Smooth muscle cell (in vitro differentiated cells): Measurements from ENCODE around the gene PTOV1. TPM values are rescaled to one million over a fixed set of nuclear protein-coding genes. Genes with fewer than 3 reads are reported as not detected.
A peak's percentile ranks its signal among the peaks of the same experiment; 100 is the strongest.

Source experiments
- DNase-seq: peaks from one replicate; lab custom pipeline; 2025; ENCODE audit not compliant: unreplicated experiment; lab: John Stamatoyannopoulos, UW
- H2AFZ ChIP-seq: fragments of 200-600 bp; sonication (generic); 2 replicates; pipeline ENCODE4 v1.6.0; 2016; ENCODE audit warnings: antibody characterized with exemption, low read depth, mild to moderate bottlenecking
- H3F3A ChIP-seq: fragments of 200-600 bp; sonication (generic); 2 replicates; pipeline ENCODE4 v1.6.0; 2017; ENCODE audit warnings: antibody characterized with exemption, low read depth
- H3K27ac ChIP-seq: fragments of 200-600 bp; sonication (generic); 2 replicates; pipeline ENCODE4 v1.5.1; 2016; ENCODE audit warnings: low read depth, mild to moderate bottlenecking
- H3K27me3 ChIP-seq: fragments of 200-600 bp; sonication (generic); 2 replicates; pipeline ENCODE4 v1.6.1; 2016; ENCODE audit warnings: low read depth, mild to moderate bottlenecking
- H3K36me3 ChIP-seq: fragments of 200-600 bp; sonication (generic); 2 replicates; pipeline ENCODE4 v1.5.1; 2016; ENCODE audit warnings: low read depth
- H3K4me1 ChIP-seq: fragments of 200-600 bp; sonication (generic); 2 replicates; pipeline ENCODE4 v1.5.1; 2016; ENCODE audit warnings: low read depth
- H3K4me2 ChIP-seq: fragments of 200-600 bp; sonication (generic); 2 replicates; pipeline ENCODE4 v1.6.0; 2016; ENCODE audit warnings: mild to moderate bottlenecking
- H3K4me3 ChIP-seq: fragments of 200-600 bp; sonication (generic); 2 replicates; pipeline ENCODE4 v1.5.1; 2016; ENCODE audit warnings: mild to moderate bottlenecking
- H3K79me2 ChIP-seq: fragments of 200-600 bp; sonication (generic); 2 replicates; pipeline ENCODE4 v1.6.0; 2016; ENCODE audit warnings: low read depth, mild to moderate bottlenecking
- H3K9ac ChIP-seq: fragments of 200-600 bp; sonication (generic); 2 replicates; pipeline ENCODE4 v1.6.0; 2016; ENCODE audit warnings: low read depth
- H3K9me3 ChIP-seq: fragments of 200-600 bp; sonication (generic); replicated peaks from 2 replicates; pipeline ENCODE4 v1.5.1; 2016; ENCODE audit warnings: low read depth
- H4K20me1 ChIP-seq: fragments of 200-600 bp; sonication (generic); 2 replicates; pipeline ENCODE4 v1.6.0; 2016; ENCODE audit warnings: low read depth
- WGBS: methylation state at CpG from one replicate; pipeline ENCODE4 v1.1.7; 2016; ENCODE audit warnings: low lambda C conversion rate; 5-methylcytosine and 5-hydroxymethylcytosine counted together
- polyA plus RNA-seq: library from polyadenylated mRNA; unstranded; fragments of >200 nt; fragmentation: Nextera tagmentation; extraction: Ambion mirVana; gene quantifications from 2 replicates; pipeline ENCODE4 v1.2.1, GENCODE V29; 2016
- total RNA-seq: library from RNA; depleted of rRNA; stranded (reverse); fragments of >200 nt; gene quantifications from 2 replicates; pipeline ENCODE4 v1.2.3, GENCODE V29; 2014
- TF ChIP-seq, protein P1 (sequence below): fragments of 200-600 bp; sonication (generic); IDR thresholded peaks from 2 replicates; pipeline ENCODE4 v1.5.1; 2017; ENCODE audit warnings: borderline replicate concordance, mild to moderate bottlenecking, antibody characterized with exemption; ENCODE audit not compliant: insufficient read depth, poor library complexity, severe bottlenecking

The PTOV1 gene
- total and polyA plus RNA-seq, 2 experiments from 2014 or later: 81.0 to 256 TPM

- H3K36me3 ChIP-seq: no peaks in the 10 kb centered on the region
- peaks cover 6% of the 10 kb centered on the region for H3F3A ChIP-seq
- H3K4me1 ChIP-seq: no peaks in the 10 kb centered on the region
- H3K27me3 ChIP-seq: no peaks in the 10 kb centered on the region
- WGBS: 95% methylated on average over 5 of the region's 5 CpGs
- H4K20me1 ChIP-seq: peaks cover 5% of the 10 kb centered on the region
- TF ChIP-seq, protein P1, sequence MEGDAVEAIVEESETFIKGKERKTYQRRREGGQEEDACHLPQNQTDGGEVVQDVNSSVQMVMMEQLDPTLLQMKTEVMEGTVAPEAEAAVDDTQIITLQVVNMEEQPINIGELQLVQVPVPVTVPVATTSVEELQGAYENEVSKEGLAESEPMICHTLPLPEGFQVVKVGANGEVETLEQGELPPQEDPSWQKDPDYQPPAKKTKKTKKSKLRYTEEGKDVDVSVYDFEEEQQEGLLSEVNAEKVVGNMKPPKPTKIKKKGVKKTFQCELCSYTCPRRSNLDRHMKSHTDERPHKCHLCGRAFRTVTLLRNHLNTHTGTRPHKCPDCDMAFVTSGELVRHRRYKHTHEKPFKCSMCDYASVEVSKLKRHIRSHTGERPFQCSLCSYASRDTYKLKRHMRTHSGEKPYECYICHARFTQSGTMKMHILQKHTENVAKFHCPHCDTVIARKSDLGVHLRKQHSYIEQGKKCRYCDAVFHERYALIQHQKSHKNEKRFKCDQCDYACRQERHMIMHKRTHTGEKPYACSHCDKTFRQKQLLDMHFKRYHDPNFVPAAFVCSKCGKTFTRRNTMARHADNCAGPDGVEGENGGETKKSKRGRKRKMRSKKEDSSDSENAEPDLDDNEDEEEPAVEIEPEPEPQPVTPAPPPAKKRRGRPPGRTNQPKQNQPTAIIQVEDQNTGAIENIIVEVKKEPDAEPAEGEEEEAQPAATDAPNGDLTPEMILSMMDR: no peak
- peaks cover 16% of the 10 kb centered on the region for H3K79me2 ChIP-seq
- no peak overlapping the region for H2AFZ ChIP-seq
- no peak for DNase-seq
- no peak overlapping the region for H3K4me2 ChIP-seq
- no peak overlapping the region for H3K9ac ChIP-seq
- no peak overlapping the region for H3K4me3 ChIP-seq
- H3K27ac ChIP-seq: no peak overlapping the region
- no peaks in the 10 kb centered on the region for H3K9me3 ChIP-seq
Observed at GRCh38 chr19:49846408-49846807, 4.6 kb upstream of the PTOV1 start.

- Histone ChIP-seq H3F3A (peaks cover 12% of the 10 kb centered on the region), H3K4me3 (no peak overlapping the region), H3K36me3 (no peaks in the 10 kb centered on the region), H3K79me2 (peaks cover 32% of the 10 kb centered on the region), H3K4me2 (no peak overlapping the region), H3K4me1 (peaks cover 11% of the 10 kb centered on the region), H2AFZ (no peak overlapping the region), H3K9ac (no peak overlapping the region), H3K27me3 (no peaks in the 10 kb centered on the region), H4K20me1 (peaks cover 19% of the 10 kb centered on the region), H3K9me3 (no peaks in the 10 kb centered on the region), H3K27ac (peak overlapping the region; percentile 33)
- 73% methylated on average over 10 of the region's 10 CpGs for WGBS
- no peak for DNase-seq
- TF ChIP-seq, protein P1: no peak
Observed at GRCh38 chr19:49847731-49848696, 2.9 kb upstream of the PTOV1 start.

DNA sequence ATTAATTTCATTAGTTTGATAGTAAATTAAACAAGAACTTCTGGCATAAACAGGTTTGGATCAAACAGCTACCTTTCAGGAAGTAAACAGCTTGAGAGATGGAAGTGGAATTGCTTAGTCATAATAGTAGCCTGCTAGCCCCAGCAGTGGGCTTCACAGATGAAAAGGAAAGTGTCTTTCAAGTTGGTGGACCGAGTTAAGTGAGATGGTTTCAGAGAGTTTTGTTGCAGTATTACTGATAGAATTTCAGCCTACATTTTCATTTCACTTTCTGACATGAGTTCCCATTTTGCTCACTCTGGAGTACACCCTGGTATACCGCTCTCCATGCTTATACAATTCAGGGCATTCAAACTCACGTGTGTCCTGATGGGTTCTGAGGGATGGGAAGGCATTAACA lies 2.0 kb upstream of the PTOV1 start:
- TF ChIP-seq, protein P1: no peak
- H3K4me1 ChIP-seq: peaks cover 13% of the 10 kb centered on the region
- DNase-seq: no peak
- 96% methylated on average over 3 of the region's 3 CpGs for WGBS
- no peak overlapping the region for H3K4me2 ChIP-seq
- H3K79me2 ChIP-seq: peaks cover 41% of the 10 kb centered on the region
- peaks cover 12% of the 10 kb centered on the region for H3F3A ChIP-seq
- H3K27ac ChIP-seq: peak overlapping the region; percentile 33
- no peaks in the 10 kb centered on the region for H3K27me3 ChIP-seq
- H3K4me3 ChIP-seq: no peak overlapping the region
- no peak overlapping the region for H3K9ac ChIP-seq
- no peak overlapping the region for H2AFZ ChIP-seq
- H3K36me3 ChIP-seq: no peaks in the 10 kb centered on the region
- peaks cover 28% of the 10 kb centered on the region for H4K20me1 ChIP-seq
- no peaks in the 10 kb centered on the region for H3K9me3 ChIP-seq
